Measurements from ENCODE around the gene PTPRD.

Gene PTPRD

DNA sequence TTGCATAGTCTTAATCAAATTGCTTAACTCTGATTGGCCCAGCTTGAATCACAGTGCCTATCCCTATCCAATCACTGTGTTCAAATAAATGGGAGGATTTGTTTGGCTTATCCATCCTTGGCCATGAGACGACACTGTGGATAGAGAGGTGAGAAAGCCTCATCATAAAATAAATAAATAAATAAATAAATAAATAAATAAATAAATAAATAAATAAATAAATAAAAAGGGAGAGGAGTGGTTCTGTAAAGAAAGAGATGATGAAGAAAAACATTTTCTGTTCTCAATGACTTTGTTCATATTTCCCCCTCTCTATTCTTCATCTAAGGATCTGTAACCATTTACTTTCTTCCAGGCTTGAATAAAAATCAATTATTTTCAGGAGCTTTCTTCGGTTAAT is 74.7 kb downstream of the PTPRD start (continued):
- TF ChIP-seq ZNF670 (tag by site-specific recombination; IDR thresholded peaks at IDR 0.05; ENCODE audit: low read depth) (no peak), ZNF140 (tag by site-specific recombination; IDR thresholded peaks at IDR 0.05) (peak; percentile 33; the same call in 1 of the 2 replicates), ZNF426 (tag by site-specific recombination; IDR thresholded peaks at IDR 0.05) (peak; percentile 77), ZNF292 (tag by site-specific recombination; IDR thresholded peaks at IDR 0.05; ENCODE audit: borderline replicate concordance, low read depth) (peak; percentile 53; the same call in 1 of the 2 replicates), ZXDB (tag by site-specific recombination; IDR thresholded peaks at IDR 0.05) (0 out of 2 replicates have a peak, but pooled peaks have one; percentile 36), ZNF654 (tag by site-specific recombination; IDR thresholded peaks at IDR 0.05; ENCODE audit: low read depth) (peak; percentile 22; the same call in 1 of the 2 replicates), ZSCAN4 (tag by site-specific recombination; IDR thresholded peaks at IDR 0.05) (no peak), ZNF394 (tag by site-specific recombination; IDR thresholded peaks at IDR 0.05; ENCODE audit: borderline replicate concordance) (peak; percentile 87; the same call in 1 of the 2 replicates), ZFP37 (tag by site-specific recombination; IDR thresholded peaks at IDR 0.05) (0 out of 2 replicates have a peak, but pooled peaks have one; percentile 31), ZNF629 (tag by site-specific recombination; IDR thresholded peaks at IDR 0.05) (peak; percentile 38; the same call in 1 of the 2 replicates)

DNA sequence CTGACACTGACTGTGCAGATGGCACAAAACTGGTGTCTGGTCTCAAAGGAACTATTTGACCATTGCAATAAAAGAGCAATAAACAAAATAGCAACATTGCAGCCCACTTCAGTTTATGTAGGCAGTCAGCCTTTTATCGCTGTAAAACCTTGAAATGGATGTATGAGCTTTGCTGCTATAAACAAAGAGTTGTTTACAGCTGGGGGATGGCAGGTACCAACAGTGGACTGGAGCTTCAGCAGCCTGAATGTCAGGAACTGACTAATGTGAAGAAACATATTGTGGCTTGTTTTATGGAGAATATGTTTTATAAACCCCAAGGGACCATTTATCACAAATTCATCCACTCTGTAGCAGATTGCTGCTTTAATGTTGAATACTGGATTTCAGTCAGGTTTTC is 78.0 kb downstream of the PTPRD start:
- TF ChIP-seq ZNF624 (tag by site-specific recombination; IDR thresholded peaks at IDR 0.05) (no peak), ZNF660 (tag by site-specific recombination; IDR thresholded peaks at IDR 0.05) (no peak), ZNF223 (tag by site-specific recombination; IDR thresholded peaks at IDR 0.05) (no peak), ZNF366 (tag by site-specific recombination; conservative IDR thresholded peaks at IDR 0.05) (no peak)
- TF ChIP-seq, protein P1, sequence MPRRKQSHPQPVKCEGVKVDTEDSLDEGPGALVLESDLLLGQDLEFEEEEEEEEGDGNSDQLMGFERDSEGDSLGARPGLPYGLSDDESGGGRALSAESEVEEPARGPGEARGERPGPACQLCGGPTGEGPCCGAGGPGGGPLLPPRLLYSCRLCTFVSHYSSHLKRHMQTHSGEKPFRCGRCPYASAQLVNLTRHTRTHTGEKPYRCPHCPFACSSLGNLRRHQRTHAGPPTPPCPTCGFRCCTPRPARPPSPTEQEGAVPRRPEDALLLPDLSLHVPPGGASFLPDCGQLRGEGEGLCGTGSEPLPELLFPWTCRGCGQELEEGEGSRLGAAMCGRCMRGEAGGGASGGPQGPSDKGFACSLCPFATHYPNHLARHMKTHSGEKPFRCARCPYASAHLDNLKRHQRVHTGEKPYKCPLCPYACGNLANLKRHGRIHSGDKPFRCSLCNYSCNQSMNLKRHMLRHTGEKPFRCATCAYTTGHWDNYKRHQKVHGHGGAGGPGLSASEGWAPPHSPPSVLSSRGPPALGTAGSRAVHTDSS (tag by site-specific recombination; IDR thresholded peaks at IDR 0.05), result no peak
- POLR2A ChIA-PET, result no interaction called here
- CTCF ChIA-PET, result no interaction called here
- no peak overlapping the region for H3K4me3 ChIP-seq (ENCODE audit: low read depth, low read length)
- no peaks in the 10 kb centered on the region for H3K4me1 ChIP-seq (ENCODE audit: control insufficient read depth, insufficient read depth, low read length)
- no peaks in the 10 kb centered on the region for H3K9me3 ChIP-seq (ENCODE audit: control insufficient read depth, insufficient read depth, low read depth, low read length)
- H3K27ac ChIP-seq (ENCODE audit: extremely low read depth, low read depth, low read length), result no peak overlapping the region
- no peaks in the 10 kb centered on the region for H3K36me3 ChIP-seq (ENCODE audit: control insufficient read depth in 2 of 2, insufficient read depth in 1 of 2, low read length in 2 of 2)

GRCh38 chr9:10525972-10526371 is 86.8 kb downstream of the PTPRD start:
- CTCF ChIA-PET, result interaction anchor here (0.6 to 0.7 kb wide), 2 partner anchors 268 to 1651 kb away, joined by 3 read pairs; no protein-coding TSS in a partner anchor
- Histone ChIP-seq H3K4me1 (ENCODE audit: control insufficient read depth, insufficient read depth, low read length) (no peaks in the 10 kb centered on the region), H3K4me3 (ENCODE audit: low read depth, low read length) (no peak overlapping the region), H3K36me3 (ENCODE audit: control insufficient read depth in 2 of 2, insufficient read depth in 1 of 2, low read length in 2 of 2) (no peaks in the 10 kb centered on the region), H3K9me3 (ENCODE audit: control insufficient read depth, insufficient read depth, low read depth, low read length) (no peaks in the 10 kb centered on the region), H3K27ac (ENCODE audit: extremely low read depth, low read depth, low read length) (no peak overlapping the region)
- POLR2A ChIA-PET, result no interaction called here
- TF ChIP-seq, protein P2, sequence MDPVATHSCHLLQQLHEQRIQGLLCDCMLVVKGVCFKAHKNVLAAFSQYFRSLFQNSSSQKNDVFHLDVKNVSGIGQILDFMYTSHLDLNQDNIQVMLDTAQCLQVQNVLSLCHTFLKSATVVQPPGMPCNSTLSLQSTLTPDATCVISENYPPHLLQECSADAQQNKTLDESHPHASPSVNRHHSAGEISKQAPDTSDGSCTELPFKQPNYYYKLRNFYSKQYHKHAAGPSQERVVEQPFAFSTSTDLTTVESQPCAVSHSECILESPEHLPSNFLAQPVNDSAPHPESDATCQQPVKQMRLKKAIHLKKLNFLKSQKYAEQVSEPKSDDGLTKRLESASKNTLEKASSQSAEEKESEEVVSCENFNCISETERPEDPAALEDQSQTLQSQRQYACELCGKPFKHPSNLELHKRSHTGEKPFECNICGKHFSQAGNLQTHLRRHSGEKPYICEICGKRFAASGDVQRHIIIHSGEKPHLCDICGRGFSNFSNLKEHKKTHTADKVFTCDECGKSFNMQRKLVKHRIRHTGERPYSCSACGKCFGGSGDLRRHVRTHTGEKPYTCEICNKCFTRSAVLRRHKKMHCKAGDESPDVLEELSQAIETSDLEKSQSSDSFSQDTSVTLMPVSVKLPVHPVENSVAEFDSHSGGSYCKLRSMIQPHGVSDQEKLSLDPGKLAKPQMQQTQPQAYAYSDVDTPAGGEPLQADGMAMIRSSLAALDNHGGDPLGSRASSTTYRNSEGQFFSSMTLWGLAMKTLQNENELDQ (tag by site-specific recombination; IDR thresholded peaks at IDR 0.05; ENCODE audit: low read depth), result no peak
- TF ChIP-seq ZBTB8A (tag by site-specific recombination; IDR thresholded peaks at IDR 0.05) (no peak), PRDM10 (tag by site-specific recombination; IDR thresholded peaks at IDR 0.05) (no peak), ZNF843 (tag by site-specific recombination; IDR thresholded peaks at IDR 0.05) (no peak), ZNF596 (tag by site-specific recombination; IDR thresholded peaks at IDR 0.05) (no peak), ZSCAN4 (tag by site-specific recombination; IDR thresholded peaks at IDR 0.05) (no peak), ZNF398 (tag by site-specific recombination; IDR thresholded peaks at IDR 0.05) (no peak)
